Measurements from ENCODE around the gene NVL. TPM values are rescaled to one million over a fixed set of nuclear protein-coding genes. Genes with fewer than 3 reads are reported as not detected.

The NVL gene
- total and polyA plus RNA-seq, 10 of the 15 experiments (the other 5 are each of a cell fraction or from before 2014, with no cell fraction given): 20.3 to 49.6 (median 35.2) TPM

DNA sequence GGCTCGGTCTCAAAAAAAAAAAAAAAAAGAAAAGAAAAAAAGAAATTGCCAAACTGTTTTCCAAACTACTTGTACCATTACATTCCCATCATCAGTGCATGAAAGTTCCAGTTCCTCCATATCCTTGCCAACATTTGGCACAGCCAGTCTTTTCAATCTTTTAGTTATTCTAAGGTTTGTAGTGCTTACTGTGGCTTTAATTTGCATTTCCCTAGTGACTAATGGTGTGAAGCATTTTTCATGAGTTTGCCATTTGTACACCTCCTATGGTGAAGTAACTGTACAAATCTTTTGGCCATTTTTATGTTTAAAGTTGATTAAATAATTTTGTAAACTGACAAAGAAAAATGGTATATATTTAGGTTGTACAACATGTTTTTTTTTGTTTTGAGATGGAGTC, 76.3 kb downstream of the NVL start:
- ATAC-seq: no peak
- H3K4me1 ChIP-seq (ENCODE audit: control insufficient read depth, insufficient read depth, low read length): no peaks in the 10 kb centered on the region
- no peaks in the 10 kb centered on the region for H3K27me3 ChIP-seq (replicated peaks in 1 of 2; ENCODE audit: control insufficient read depth in 2 of 2, insufficient read depth in 2 of 2, low read length in 1 of 2)
- ChIA-PET CTCF (interaction anchor here (0.7 kb wide), 1 partner anchor 44 kb away, joined by 3 read pairs; no protein-coding TSS in a partner anchor), SMC1A (ENCODE audit: uncharacterized antibody, unreplicated experiment) (no interaction called here), RAD21 (ENCODE audit: unreplicated experiment) (no interaction called here), POLR2A (interaction anchor here (0.7 kb wide), 1 partner anchor 100 kb away, joined by 3 read pairs; no protein-coding TSS in a partner anchor)
- no peak overlapping the region for H3K27ac ChIP-seq (ENCODE audit: control insufficient read depth, insufficient read depth)
- H3K79me2 ChIP-seq (ENCODE audit: control insufficient read depth, insufficient read depth, low read length): no peaks in the 10 kb centered on the region
- no CpG with 5 or more reads among the region's 1 CpG for WGBS (ENCODE audit: insufficient coverage, insufficient replicate concordance, low lambda C conversion rate, missing lambda C conversion rate)
- in situ Hi-C loops (cut with MboI): no loop called here
- intact Hi-C loops (cut with micrococcal nuclease; ENCODE audit: unreplicated experiment): no loop called here
- no peak for TF ChIP-seq SMARCA5 (IDR thresholded peaks at IDR 0.05)
- TF ChIP-seq, protein P1, sequence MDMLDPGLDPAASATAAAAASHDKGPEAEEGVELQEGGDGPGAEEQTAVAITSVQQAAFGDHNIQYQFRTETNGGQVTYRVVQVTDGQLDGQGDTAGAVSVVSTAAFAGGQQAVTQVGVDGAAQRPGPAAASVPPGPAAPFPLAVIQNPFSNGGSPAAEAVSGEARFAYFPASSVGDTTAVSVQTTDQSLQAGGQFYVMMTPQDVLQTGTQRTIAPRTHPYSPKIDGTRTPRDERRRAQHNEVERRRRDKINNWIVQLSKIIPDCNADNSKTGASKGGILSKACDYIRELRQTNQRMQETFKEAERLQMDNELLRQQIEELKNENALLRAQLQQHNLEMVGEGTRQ (IDR thresholded peaks at IDR 0.05; ENCODE audit: borderline replicate concordance, low read depth, low read length): no peak
- no peak for TF ChIP-seq RFX5 (IDR thresholded peaks at IDR 0.05; ENCODE audit: low read depth, low read length)
- TF ChIP-seq TBL1XR1 (IDR thresholded peaks at IDR 0.05; ENCODE audit: low read depth, low read length): no peak
- TF ChIP-seq RCOR1 (conservative IDR thresholded peaks at IDR 0.05; ENCODE audit: low read depth, low read length): no peak
- no peak for TF ChIP-seq DPF2 (IDR thresholded peaks at IDR 0.05)
- no peak for TF ChIP-seq CHD4 (IDR thresholded peaks at IDR 0.05)
- no peak for TF ChIP-seq ESRRA (IDR thresholded peaks at IDR 0.05; ENCODE audit: low read length)
- TF ChIP-seq PAX5 (IDR thresholded peaks at IDR 0.05; ENCODE audit: borderline replicate concordance, low read depth, low read length): no peak
- TF ChIP-seq, protein P2, sequence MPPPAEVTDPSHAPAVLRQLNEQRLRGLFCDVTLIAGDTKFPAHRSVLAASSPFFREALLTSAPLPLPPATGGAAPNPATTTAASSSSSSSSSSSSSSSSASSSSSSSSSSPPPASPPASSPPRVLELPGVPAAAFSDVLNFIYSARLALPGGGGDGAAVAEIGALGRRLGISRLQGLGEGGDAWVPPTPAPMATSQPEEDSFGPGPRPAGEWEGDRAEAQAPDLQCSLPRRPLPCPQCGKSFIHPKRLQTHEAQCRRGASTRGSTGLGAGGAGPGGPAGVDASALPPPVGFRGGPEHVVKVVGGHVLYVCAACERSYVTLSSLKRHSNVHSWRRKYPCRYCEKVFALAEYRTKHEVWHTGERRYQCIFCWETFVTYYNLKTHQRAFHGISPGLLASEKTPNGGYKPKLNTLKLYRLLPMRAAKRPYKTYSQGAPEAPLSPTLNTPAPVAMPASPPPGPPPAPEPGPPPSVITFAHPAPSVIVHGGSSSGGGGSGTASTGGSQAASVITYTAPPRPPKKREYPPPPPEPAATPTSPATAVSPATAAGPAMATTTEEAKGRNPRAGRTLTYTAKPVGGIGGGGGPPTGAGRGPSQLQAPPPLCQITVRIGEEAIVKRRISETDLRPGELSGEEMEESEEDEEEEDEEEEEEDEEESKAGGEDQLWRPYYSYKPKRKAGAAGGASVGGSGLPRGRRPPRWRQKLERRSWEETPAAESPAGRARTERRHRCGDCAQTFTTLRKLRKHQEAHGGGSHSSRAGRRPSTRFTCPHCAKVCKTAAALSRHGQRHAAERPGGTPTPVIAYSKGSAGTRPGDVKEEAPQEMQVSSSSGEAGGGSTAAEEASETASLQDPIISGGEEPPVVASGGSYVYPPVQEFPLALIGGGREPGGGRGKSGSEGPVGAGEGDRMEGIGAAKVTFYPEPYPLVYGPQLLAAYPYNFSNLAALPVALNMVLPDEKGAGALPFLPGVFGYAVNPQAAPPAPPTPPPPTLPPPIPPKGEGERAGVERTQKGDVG (CRISPR knock-in tag; IDR thresholded peaks at IDR 0.05): no peak
- TF ChIP-seq JUND (IDR thresholded peaks at IDR 0.05; ENCODE audit: low read depth, low read length): no peak
- no peak for TF ChIP-seq SPI1 (IDR thresholded peaks at IDR 0.05; ENCODE audit: borderline replicate concordance, insufficient read depth, low read depth, low read length)
- TF ChIP-seq E4F1 (IDR thresholded peaks at IDR 0.05; ENCODE audit: borderline replicate concordance, partially characterized antibody): no peak
- no peaks in the 10 kb centered on the region for H3K9me3 ChIP-seq (replicated peaks; ENCODE audit: control insufficient read depth, insufficient read depth, low read length)
- DNase-seq (ENCODE audit: low read depth, low spot score): no peak
- H3K4me3 ChIP-seq: no peak overlapping the region
- no TSS peak for BruUV-seq (replicated peaks)
- no peak for FAIRE-seq
- no peaks in the 10 kb centered on the region for H4K20me1 ChIP-seq (ENCODE audit: control insufficient read depth, insufficient read depth)
- no peak overlapping the region for H3K4me2 ChIP-seq (ENCODE audit: control insufficient read depth, insufficient read depth)
- peaks cover 0 to 3% of the 10 kb centered on the region in 2 experiments; a peak in 2 of 4 replicates for H3K36me3 ChIP-seq (ENCODE audit: control insufficient read depth in 2 of 2, insufficient read depth in 2 of 2, low read length in 1 of 2)
- H2AFZ ChIP-seq (ENCODE audit: control insufficient read depth, low read depth, low read length): no peak overlapping the region
- no peak overlapping the region for H3K9ac ChIP-seq (ENCODE audit: control insufficient read depth, insufficient read depth, low read length)
